Activated naive CD4-positive, alpha-beta T cell (primary cell): Measurements from ENCODE around the gene SPATA17.

ENCODE experiments used
- DNase-seq, 4 experiments: peaks; one replicate each; lab custom pipeline; 2025; lab: John Stamatoyannopoulos, UW

The SPATA17 gene

GRCh38 chr1:217847643-217848042 lies 216.5 kb downstream of the SPATA17 start:
- DNase-seq = no peak

GRCh38 chr1:217856342-217857034 lies 225.3 kb downstream of the SPATA17 start:
- DNase-seq = no peak

GRCh38 chr1:217857061-217857460 lies 225.9 kb downstream of the SPATA17 start:
- no peak for DNase-seq

GRCh38 chr1:217861658-217862057 lies 230.5 kb downstream of the SPATA17 start:
- DNase-seq = no peak

- no peak for DNase-seq
These were observed 236.4 kb downstream of the SPATA17 start for GRCh38 chr1:217867446-217867995.

GRCh38 chr1:217871955-217872354 lies 240.8 kb downstream of the SPATA17 start:
- no peak for DNase-seq

GRCh38 chr1:217875229-217875628 lies 244.1 kb downstream of the SPATA17 start:
- DNase-seq = no peak

GRCh38 chr1:217876401-217876800 lies 245.3 kb downstream of the SPATA17 start:
- DNase-seq = no peak

GRCh38 chr1:217876896-217877295 lies 245.8 kb downstream of the SPATA17 start:
- DNase-seq = no peak

- DNase-seq = no peak
These were observed 250.0 kb downstream of the SPATA17 start for GRCh38 chr1:217881131-217881543.

- DNase-seq = no peak
These were observed 250.6 kb downstream of the SPATA17 start for GRCh38 chr1:217881607-217882332.

- no peak for DNase-seq
These were observed 254.0 kb downstream of the SPATA17 start for GRCh38 chr1:217885181-217885580.

GRCh38 chr1:217888328-217888727 lies 257.2 kb downstream of the SPATA17 start:
- no peak for DNase-seq

GRCh38 chr1:217889401-217889800 lies 258.3 kb downstream of the SPATA17 start:
- DNase-seq = no peak

- DNase-seq = no peak
These were observed 260.8 kb downstream of the SPATA17 start for GRCh38 chr1:217891966-217892365.

GRCh38 chr1:217892750-217893149 lies 261.6 kb downstream of the SPATA17 start:
- DNase-seq = no peak

- no peak for DNase-seq
These were observed 264.7 kb downstream of the SPATA17 start for GRCh38 chr1:217895841-217896240.

- DNase-seq = no peak
These were observed 265.3 kb downstream of the SPATA17 start for GRCh38 chr1:217896490-217896889.

GRCh38 chr1:217897100-217897499 lies 266.0 kb downstream of the SPATA17 start:
- DNase-seq = no peak

GRCh38 chr1:217899614-217900013 lies 268.5 kb downstream of the SPATA17 start:
- DNase-seq = no peak

- no peak for DNase-seq
These were observed 276.4 kb downstream of the SPATA17 start for GRCh38 chr1:217907504-217907903.

GRCh38 chr1:217910203-217910602 lies 279.1 kb downstream of the SPATA17 start:
- DNase-seq = no peak

GRCh38 chr1:217910791-217911320 lies 279.7 kb downstream of the SPATA17 start:
- no peak for DNase-seq
